ENCODE measurements around the gene DGUOK.

The DGUOK gene

DNA sequence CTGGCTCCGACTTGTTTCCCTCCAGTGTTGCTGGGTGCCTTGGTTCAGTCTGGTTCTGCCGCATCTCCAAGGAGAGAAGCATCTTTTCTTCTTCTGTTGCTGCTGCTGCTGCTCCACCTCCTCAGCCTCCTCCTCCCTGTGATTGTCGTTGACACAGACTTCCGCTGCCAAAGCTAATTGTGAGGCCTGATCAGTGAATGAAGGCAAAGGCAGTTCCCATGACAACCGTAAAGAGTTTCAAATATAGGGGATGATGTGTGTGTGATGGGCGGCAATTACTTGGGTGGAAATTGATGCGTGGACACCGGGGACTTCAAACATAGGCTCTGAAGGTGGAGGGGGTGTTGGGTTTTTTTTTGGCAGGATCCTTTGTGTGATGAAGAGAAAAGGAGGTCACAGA is 71.8 kb downstream of the DGUOK start:
- no peak for DNase-seq (ENCODE audit: low read depth)

DNA sequence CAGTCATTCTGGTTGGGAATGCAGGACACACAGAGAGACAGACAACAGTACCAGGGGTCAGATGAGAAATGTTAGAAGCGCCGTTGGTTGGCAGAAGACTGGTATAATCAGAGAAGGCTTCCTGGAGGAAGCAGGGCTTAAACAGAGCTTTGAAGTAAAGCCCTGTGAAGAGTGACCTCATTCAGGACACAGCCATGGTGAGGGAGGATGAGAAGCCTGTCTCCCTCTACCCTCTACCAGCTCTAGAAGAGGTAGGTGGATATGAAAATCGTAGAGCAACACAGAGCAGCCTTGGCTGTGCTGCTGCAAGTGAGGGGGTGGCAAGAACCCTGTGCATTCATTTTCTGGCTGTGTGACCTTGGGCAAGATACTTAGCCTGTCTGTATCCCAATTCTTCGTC is 72.3 kb downstream of the DGUOK start:
- DNase-seq (ENCODE audit: low read depth) = no peak

- peak; percentile 64 for DNase-seq (ENCODE audit: low read depth)
Observed at GRCh38 chr2:73999881-74000597, 73.4 kb downstream of the DGUOK start.

DNA sequence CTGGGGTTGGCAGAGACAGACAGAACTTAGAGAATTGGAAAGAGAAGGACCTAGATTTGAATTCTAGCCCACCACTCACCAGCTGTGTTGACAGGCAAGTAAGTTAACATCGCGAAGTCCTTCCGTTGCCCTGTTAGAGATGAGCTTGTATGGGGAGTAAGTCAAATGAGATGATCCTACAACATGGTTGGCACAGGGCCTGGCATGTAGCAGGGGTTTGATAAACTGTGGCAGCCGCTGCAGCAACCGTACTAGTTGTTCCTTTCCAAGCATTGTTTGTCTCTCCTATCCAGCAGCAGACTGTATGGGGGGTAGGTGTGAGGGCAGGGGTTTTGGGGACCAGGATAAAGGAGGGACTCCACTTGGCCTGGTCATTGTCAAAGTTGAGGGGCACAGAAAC is 74.0 kb downstream of the DGUOK start:
- no peak for DNase-seq (ENCODE audit: low read depth)

GRCh38 chr2:74001121-74001520 is 74.4 kb downstream of the DGUOK start:
- no peak for DNase-seq (ENCODE audit: low read depth)

DNA sequence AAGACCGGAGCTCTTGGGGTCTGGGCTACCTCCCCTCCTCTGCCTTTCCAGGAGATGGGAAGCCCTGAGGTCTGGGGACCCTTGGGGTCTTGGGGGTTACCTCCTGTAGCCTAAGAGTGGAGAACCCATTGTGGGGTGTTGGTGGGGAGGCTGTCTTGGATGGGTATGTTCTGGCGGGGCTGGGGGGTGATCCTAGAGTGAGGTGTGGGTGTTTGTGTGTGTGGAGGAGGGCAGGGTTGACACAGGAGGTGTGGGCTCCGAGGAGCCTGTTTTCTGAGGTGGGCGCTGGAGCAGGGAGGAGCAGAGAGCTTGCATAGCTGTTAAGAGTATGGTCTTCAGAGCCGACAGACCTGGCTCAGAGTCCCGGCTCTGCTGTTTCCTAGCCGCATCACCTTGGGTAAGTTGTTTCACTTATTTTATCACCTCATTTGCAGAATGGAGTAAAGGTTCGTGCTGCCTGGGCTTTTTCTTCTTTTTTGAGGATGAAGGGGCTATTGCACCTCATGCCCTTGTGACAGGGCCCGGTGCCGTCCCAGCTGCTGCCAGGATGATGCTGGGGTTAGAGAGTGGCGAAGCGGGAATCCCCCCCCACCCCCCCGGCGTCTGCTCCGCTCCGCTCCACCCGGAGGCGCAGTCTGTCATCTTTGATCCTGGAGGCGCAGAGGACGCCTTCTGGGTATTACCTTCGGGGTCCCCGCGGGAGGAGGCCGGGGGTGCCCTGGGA is 75.3 kb downstream of the DGUOK start:
- no peak for DNase-seq (ENCODE audit: low read depth)

- peak; percentile 77 for DNase-seq (ENCODE audit: low read depth)
Observed at GRCh38 chr2:74002505-74003421, 76.1 kb downstream of the DGUOK start.

DNA sequence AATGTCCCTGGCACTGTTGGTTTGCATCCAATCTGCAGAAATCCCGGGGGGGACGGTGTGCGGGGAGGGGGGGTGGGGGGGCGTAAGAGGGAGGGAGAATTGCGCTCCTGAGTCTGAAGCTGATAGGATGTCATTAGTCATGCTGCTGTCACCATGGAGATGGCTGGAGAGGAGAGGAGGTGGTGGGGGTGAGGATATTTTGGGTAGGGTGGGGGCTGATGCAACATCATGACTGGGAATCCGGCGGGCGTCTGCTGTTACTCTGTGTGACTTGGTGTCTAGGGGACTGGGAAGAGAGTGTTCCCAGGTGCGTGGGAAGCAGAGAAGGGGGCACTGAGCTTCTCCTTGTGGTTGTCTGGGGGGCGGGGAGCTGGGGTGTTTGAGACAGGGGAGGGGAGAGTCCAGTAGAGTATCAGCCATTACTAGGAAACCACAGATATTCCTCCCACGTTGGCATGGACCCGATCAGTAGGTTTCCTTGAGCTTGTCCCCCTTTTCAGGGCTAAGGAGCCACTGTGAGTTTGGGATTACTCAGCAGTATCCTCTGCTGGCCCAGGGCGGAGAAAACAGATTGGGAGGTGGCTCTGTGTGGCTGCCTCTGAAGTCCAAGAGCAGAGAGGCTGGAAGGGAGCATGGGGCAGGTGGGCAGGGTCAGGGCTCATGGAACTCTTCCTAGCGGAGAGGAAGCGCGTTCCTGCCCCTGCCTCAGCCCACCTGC is 77.0 kb downstream of the DGUOK start:
- no peak for DNase-seq (ENCODE audit: low read depth)

- DNase-seq (ENCODE audit: low read depth) = no peak
Observed at GRCh38 chr2:74004212-74005182, 77.8 kb downstream of the DGUOK start.

GRCh38 chr2:74005786-74006185 is 79.1 kb downstream of the DGUOK start:
- no peak for DNase-seq (ENCODE audit: low read depth)

DNA sequence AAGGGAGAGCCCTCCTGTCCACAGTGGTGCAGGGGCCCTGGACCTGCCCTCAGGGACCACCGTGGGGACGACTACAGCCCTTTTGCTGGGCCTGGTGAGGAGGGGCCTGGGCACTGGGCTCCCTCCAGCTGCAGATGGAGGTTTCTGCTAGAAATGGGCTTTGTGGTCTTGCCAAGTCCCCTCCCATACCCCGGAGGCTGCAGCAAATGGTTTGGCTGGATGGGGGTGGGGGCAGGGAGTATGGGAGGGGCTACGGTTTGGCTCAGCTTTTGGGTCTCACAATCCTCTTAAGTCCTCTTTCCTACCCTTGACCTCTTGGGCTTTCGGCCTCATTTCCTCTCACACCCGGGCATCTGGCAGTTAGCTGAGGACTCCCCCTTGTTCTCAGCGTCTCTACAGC is 79.8 kb downstream of the DGUOK start:
- no peak for DNase-seq (ENCODE audit: low read depth)

GRCh38 chr2:74007121-74007520 is 80.4 kb downstream of the DGUOK start:
- no peak for DNase-seq (ENCODE audit: low read depth)

DNA sequence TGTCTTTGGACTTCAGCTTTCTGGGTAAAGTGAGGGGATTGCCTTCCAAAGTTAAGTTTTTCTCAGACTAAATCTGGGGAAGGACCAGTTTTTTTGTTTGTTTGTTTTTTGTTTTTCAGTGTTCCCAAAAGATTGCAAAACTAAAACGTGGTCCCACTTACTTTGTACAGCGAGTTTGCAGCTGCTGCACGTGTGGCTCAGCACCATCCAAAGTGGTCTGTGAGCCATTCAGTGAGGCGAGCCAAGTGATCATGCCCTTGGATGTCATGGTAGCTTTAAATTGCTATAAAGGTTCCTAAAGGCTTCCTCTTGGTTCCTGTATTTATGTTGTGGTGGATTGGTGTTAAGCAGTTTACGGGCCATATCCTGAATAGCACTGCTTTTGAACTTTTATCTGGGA is 81.0 kb downstream of the DGUOK start:
- DNase-seq (ENCODE audit: low read depth) = no peak

Measured in amniotic epithelial cell (primary cell).